D341Med (cell line): Measurements from ENCODE around the gene CILP2.
A peak's percentile ranks its signal among the peaks of the same experiment; 100 is the strongest.

Experiments used
- DNase-seq: peaks from one replicate; pipeline ENCODE4 v3.0.0; 2012; ENCODE audit warnings: low spot score

CILP2 gene, protein sequence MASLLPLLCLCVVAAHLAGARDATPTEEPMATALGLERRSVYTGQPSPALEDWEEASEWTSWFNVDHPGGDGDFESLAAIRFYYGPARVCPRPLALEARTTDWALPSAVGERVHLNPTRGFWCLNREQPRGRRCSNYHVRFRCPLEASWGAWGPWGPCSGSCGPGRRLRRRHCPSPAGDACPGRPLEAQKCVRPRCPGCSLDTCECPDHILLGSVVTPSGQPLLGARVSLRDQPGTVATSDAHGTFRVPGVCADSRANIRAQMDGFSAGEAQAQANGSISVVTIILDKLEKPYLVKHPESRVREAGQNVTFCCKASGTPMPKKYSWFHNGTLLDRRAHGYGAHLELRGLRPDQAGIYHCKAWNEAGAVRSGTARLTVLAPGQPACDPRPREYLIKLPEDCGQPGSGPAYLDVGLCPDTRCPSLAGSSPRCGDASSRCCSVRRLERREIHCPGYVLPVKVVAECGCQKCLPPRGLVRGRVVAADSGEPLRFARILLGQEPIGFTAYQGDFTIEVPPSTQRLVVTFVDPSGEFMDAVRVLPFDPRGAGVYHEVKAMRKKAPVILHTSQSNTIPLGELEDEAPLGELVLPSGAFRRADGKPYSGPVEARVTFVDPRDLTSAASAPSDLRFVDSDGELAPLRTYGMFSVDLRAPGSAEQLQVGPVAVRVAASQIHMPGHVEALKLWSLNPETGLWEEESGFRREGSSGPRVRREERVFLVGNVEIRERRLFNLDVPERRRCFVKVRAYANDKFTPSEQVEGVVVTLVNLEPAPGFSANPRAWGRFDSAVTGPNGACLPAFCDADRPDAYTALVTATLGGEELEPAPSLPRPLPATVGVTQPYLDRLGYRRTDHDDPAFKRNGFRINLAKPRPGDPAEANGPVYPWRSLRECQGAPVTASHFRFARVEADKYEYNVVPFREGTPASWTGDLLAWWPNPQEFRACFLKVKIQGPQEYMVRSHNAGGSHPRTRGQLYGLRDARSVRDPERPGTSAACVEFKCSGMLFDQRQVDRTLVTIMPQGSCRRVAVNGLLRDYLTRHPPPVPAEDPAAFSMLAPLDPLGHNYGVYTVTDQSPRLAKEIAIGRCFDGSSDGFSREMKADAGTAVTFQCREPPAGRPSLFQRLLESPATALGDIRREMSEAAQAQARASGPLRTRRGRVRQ

GRCh38 chr19:19538061-19538784 lies at the start of gene CILP2:
TSS of gene CILP2 (plus strand) at chr19:19538265. CDS start at chr19:19538350, 85 bp downstream.
- DNase-seq, result no peak

DNA sequence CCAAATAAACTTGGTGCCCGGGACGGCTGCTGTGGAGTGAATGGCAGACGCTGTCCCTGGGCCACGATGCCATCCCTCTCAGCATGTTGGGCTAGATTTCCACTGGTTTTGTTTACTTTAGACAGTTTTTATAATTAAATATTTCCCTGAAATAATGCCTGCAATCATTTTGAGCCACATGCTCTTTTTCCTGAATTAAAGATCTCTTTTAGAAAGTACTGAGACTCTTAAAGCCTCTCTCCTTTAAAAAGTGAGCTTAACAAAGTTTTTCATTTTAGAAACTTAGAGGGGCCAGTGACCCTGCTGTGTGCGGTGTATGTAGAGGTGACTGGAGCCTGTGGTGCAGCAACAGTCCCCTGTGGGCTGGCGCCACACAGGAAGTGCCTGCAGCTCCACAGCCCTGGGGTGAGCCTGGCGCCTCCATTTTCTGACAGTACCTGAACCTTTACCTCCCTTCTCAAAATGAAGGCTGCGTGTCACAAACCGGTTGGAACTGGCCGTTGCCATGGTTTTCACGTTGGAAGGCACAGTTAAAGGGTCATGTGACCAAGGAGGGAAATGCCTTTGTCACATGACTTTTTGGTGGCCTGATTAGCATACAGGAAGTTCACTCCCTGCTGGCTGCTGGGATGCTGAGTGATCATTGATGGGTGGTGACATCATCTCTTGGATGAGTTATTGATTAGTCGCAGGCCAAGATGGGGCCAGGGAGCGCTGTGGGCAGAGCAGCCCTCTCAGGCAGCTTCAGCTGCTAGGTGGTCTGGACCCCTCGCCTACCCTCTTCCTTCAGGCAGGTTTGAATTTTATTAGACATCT lies 49.0 kb upstream of the CILP2 start:
- DNase-seq, result no peak

GRCh38 chr19:19489804-19490204 lies 48.3 kb upstream of the CILP2 start:
- DNase-seq, result no peak

DNA sequence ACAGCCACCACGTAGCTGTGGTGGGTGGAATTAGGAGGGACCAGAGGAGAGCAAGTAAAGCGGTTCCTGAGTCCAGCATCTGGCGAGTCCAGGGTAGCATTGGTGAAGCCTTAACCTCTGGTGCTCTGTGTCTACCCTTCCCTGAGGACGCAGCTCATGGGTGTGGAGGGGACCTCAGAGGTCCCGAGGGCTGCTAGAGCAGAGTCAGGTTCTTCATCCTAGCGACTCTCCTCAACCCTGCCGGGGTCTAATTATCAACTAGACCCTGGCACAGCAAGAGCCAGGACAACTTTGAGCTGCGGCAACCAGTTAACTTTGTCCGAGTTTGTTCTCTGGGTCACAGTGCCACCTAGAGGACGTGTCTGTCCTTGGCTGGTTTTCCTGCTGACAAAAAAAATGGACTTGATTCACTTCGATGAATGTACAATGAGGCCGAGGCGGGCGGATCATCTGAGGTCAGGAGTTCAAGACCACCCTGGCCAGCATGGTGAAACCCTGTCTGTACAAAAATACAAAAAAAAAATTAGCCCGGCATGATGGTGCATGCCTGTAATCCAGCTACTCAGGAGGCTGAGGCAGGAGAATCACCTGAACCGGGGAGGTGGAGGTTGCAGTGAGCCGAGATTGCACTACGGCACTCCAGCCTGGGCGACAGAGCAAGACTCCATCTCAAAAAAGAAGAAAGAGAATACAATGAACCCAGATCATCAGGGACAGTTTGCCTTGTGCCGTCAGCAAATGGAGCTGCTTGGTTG lies 47.7 kb upstream of the CILP2 start:
- DNase-seq, result peak; percentile 85

DNA sequence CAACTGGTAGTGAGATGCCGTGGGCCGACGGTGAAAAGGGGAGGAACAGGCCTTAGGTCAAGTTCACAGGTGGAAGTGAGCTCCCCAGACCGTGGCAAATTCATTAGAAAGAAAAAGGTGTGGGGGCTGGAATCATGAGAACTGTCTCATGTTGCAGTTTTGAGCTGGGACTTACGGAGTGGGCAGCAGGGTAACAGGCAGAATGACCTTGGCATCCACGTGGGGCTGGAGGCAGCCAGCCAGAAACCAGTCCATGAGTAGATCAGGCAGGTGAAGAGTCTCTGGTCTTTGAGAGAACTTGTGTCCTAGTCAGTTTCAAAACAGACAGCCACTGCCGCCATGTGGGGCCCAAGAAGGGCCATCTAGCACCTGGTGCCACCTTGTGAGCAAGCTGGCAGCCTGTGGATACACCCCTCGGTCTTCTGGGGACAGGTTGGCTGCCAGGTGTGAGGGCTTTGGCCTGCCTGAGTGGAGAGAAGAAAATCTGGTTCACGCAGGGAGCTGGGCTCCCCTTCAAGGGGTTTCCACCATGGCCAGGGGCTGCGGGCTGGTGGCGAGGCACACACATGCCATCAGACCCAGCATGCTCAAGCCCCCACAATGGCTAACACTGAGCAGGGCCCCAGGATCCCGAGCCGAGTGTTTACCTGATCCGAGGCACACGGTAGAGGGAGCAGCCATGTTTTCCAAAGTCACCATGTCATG lies 46.6 kb upstream of the CILP2 start:
- no peak for DNase-seq

GRCh38 chr19:19492026-19492610 lies 45.9 kb upstream of the CILP2 start:
- no peak for DNase-seq

DNA sequence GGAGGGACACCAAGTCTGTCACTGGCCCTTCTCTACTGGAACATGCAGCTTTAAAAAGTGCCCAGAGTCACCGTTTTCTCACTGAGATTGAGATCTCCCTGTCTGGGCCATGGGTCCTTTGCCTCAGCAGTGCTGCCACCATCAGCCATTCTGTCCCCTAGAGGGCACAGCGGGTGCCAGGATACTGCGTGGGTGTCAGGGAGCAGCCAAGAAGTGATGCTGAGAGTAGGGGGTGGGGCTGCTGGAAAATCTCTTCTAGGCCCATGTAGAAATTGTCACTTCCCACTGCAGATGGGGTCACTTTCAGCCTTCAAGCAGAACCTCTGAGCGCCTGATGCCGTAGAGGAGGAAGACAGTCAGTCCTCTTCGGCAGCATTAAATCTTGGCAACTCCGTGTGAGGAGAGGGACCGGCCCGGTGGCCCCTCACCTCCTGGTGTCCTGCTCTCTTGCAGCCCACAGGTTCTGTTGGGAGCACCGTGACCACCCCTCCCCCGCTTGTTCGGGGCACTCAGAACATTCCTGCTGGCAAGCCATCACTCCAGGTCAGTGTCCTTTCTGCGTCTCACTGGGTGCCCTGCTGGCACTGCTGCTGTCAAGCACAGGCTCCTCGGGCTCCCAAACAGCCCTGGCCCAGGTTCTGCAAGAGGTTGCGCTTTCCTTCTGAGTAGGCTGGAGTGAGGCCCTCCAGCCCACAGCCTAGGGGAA lies 44.1 kb upstream of the CILP2 start:
- no peak for DNase-seq

- no peak for DNase-seq
Measured at GRCh38 chr19:19495614-19496603, 42.2 kb upstream of the CILP2 start.

- no peak for DNase-seq
Measured at GRCh38 chr19:19498255-19498991, 39.6 kb upstream of the CILP2 start.

GRCh38 chr19:19499272-19499995 lies 38.6 kb upstream of the CILP2 start:
- no peak for DNase-seq

- no peak for DNase-seq
Measured at GRCh38 chr19:19500975-19501644, 37.0 kb upstream of the CILP2 start.

- DNase-seq, result no peak
Measured at GRCh38 chr19:19501798-19502197, 36.3 kb upstream of the CILP2 start.

GRCh38 chr19:19502281-19502680 lies 35.8 kb upstream of the CILP2 start:
- no peak for DNase-seq

GRCh38 chr19:19502808-19503602 lies 35.1 kb upstream of the CILP2 start:
- DNase-seq, result no peak
